Measurements from ENCODE around the gene FAT1.
A peak's percentile ranks its signal among the peaks of the same experiment; 100 is the strongest.

The FAT1 gene

GRCh38 chr4:186725469-186726425 is 2.1 kb upstream of the FAT1 start:
- no peaks in the 10 kb centered on the region for H3K36me3 ChIP-seq (ENCODE audit: control insufficient read depth in 5 of 5, insufficient read depth in 5 of 5, low read length in 5 of 5)
- peak overlapping the region; percentile 76 to 96 (median 88) for H3K4me3 ChIP-seq (ENCODE audit: low read depth in 1 of 5, low read length in 5 of 5)
- H3K4me1 ChIP-seq (ENCODE audit: control insufficient read depth in 5 of 5, insufficient read depth in 5 of 5, low read length in 5 of 5): peaks cover 2 to 56% (median 50%) of the 10 kb centered on the region in 5 donors
- H3K9ac ChIP-seq (ENCODE audit: low read length in 5 of 5): peak overlapping the region; percentile 64 to 86 (median 77)
- H3K27ac ChIP-seq (ENCODE audit: low read depth, low read length): peak overlapping the region; percentile 93
- H3K9me3 ChIP-seq (ENCODE audit: control insufficient read depth in 5 of 5, low read length in 5 of 5): no peaks in the 10 kb centered on the region
- H3K27me3 ChIP-seq (ENCODE audit: control insufficient read depth in 5 of 5, insufficient read depth in 4 of 5, low read length in 5 of 5): peaks cover 0 to 12% (median 3%) of the 10 kb centered on the region in 5 donors

- H3K27ac ChIP-seq (ENCODE audit: low read depth, low read length): peak overlapping the region; percentile 93
- peaks cover 0 to 7% (median 4%) of the 10 kb centered on the region in 5 donors for H3K9me3 ChIP-seq (ENCODE audit: control insufficient read depth in 5 of 5, low read length in 5 of 5)
- peaks cover 2 to 53% (median 50%) of the 10 kb centered on the region in 5 donors for H3K4me1 ChIP-seq (ENCODE audit: control insufficient read depth in 5 of 5, insufficient read depth in 5 of 5, low read length in 5 of 5)
- H3K36me3 ChIP-seq (ENCODE audit: control insufficient read depth in 5 of 5, insufficient read depth in 5 of 5, low read length in 5 of 5): no peaks in the 10 kb centered on the region
- H3K27me3 ChIP-seq (ENCODE audit: control insufficient read depth in 5 of 5, insufficient read depth in 4 of 5, low read length in 5 of 5): peaks cover 0 to 12% (median 3%) of the 10 kb centered on the region in 5 donors
- peak overlapping the region; percentile 76 to 96 (median 87) for H3K4me3 ChIP-seq (ENCODE audit: low read depth in 1 of 5, low read length in 5 of 5)
- H3K9ac ChIP-seq (ENCODE audit: low read length in 5 of 5): peak overlapping the region; percentile 28 to 86 (median 79)
These were observed 1.3 kb upstream of the FAT1 start for GRCh38 chr4:186724864-186725468.

GRCh38 chr4:186724058-186724863 is 605 bp upstream of the FAT1 start:
- Histone ChIP-seq H3K36me3 (ENCODE audit: control insufficient read depth in 5 of 5, insufficient read depth in 5 of 5, low read length in 5 of 5) (no peaks in the 10 kb centered on the region), H3K4me1 (ENCODE audit: control insufficient read depth in 5 of 5, insufficient read depth in 5 of 5, low read length in 5 of 5) (peaks cover 2 to 50% (median 46%) of the 10 kb centered on the region in 5 donors), H3K4me3 (ENCODE audit: low read depth in 1 of 5, low read length in 5 of 5) (peak overlapping the region; percentile 76 to 96 (median 87)), H3K27me3 (ENCODE audit: control insufficient read depth in 5 of 5, insufficient read depth in 4 of 5, low read length in 5 of 5) (peaks cover 0 to 12% (median 3%) of the 10 kb centered on the region in 5 donors), H3K9me3 (ENCODE audit: control insufficient read depth in 5 of 5, low read length in 5 of 5) (peaks cover 0 to 15% (median 9%) of the 10 kb centered on the region in 5 donors), H3K9ac (ENCODE audit: low read length in 5 of 5) (peak overlapping the region; percentile 52 to 86 (median 82)), H3K27ac (ENCODE audit: low read depth, low read length) (peak overlapping the region; percentile 93)

GRCh38 chr4:186722796-186723291 is 812 bp downstream of the FAT1 start:
- Histone ChIP-seq H3K27me3 (ENCODE audit: control insufficient read depth in 5 of 5, insufficient read depth in 4 of 5, low read length in 5 of 5) (peaks cover 0 to 9% (median 2%) of the 10 kb centered on the region in 5 donors), H3K9ac (ENCODE audit: low read length in 5 of 5) (peak overlapping the region in 4 of 5 donors; percentile 37 to 86 (median 76)), H3K4me1 (ENCODE audit: control insufficient read depth in 5 of 5, insufficient read depth in 5 of 5, low read length in 5 of 5) (peaks cover 2 to 45% (median 38%) of the 10 kb centered on the region in 5 donors), H3K27ac (ENCODE audit: low read depth, low read length) (peak overlapping the region; percentile 93), H3K9me3 (ENCODE audit: control insufficient read depth in 5 of 5, low read length in 5 of 5) (peaks cover 0 to 21% (median 17%) of the 10 kb centered on the region in 5 donors), H3K4me3 (ENCODE audit: low read depth in 1 of 5, low read length in 5 of 5) (peak overlapping the region; percentile 61 to 96 (median 80)), H3K36me3 (ENCODE audit: control insufficient read depth in 5 of 5, insufficient read depth in 5 of 5, low read length in 5 of 5) (no peaks in the 10 kb centered on the region)

GRCh38 chr4:186719925-186720694 is 3.5 kb downstream of the FAT1 start:
- no peak overlapping the region for H3K9ac ChIP-seq (ENCODE audit: low read length in 5 of 5)
- no peak overlapping the region for H3K4me3 ChIP-seq (ENCODE audit: low read depth in 1 of 5, low read length in 5 of 5)
- H3K36me3 ChIP-seq (ENCODE audit: control insufficient read depth in 5 of 5, insufficient read depth in 5 of 5, low read length in 5 of 5): no peaks in the 10 kb centered on the region
- H3K9me3 ChIP-seq (ENCODE audit: control insufficient read depth in 5 of 5, low read length in 5 of 5): peaks cover 0 to 21% (median 17%) of the 10 kb centered on the region in 5 donors
- peaks cover 0 to 3% (median 0%) of the 10 kb centered on the region in 5 donors for H3K27me3 ChIP-seq (ENCODE audit: control insufficient read depth in 5 of 5, insufficient read depth in 4 of 5, low read length in 5 of 5)
- H3K4me1 ChIP-seq (ENCODE audit: control insufficient read depth in 5 of 5, insufficient read depth in 5 of 5, low read length in 5 of 5): peaks cover 2 to 23% (median 19%) of the 10 kb centered on the region in 5 donors
- no peak overlapping the region for H3K27ac ChIP-seq (ENCODE audit: low read depth, low read length)

- Histone ChIP-seq H3K9me3 (ENCODE audit: control insufficient read depth in 5 of 5, low read length in 5 of 5) (peaks cover 0 to 21% (median 17%) of the 10 kb centered on the region in 5 donors), H3K27me3 (ENCODE audit: control insufficient read depth in 5 of 5, insufficient read depth in 4 of 5, low read length in 5 of 5) (no peaks in the 10 kb centered on the region), H3K27ac (ENCODE audit: low read depth, low read length) (no peak overlapping the region), H3K36me3 (ENCODE audit: control insufficient read depth in 5 of 5, insufficient read depth in 5 of 5, low read length in 5 of 5) (no peaks in the 10 kb centered on the region), H3K4me3 (ENCODE audit: low read depth in 1 of 5, low read length in 5 of 5) (no peak overlapping the region), H3K9ac (ENCODE audit: low read length in 5 of 5) (no peak overlapping the region), H3K4me1 (ENCODE audit: control insufficient read depth in 5 of 5, insufficient read depth in 5 of 5, low read length in 5 of 5) (peaks cover 0 to 6% (median 3%) of the 10 kb centered on the region in 5 donors)
These were observed 6.1 kb downstream of the FAT1 start for GRCh38 chr4:186717556-186717955.

- no peaks in the 10 kb centered on the region for H3K27me3 ChIP-seq (ENCODE audit: control insufficient read depth in 5 of 5, insufficient read depth in 4 of 5, low read length in 5 of 5)
- no peaks in the 10 kb centered on the region for H3K36me3 ChIP-seq (ENCODE audit: control insufficient read depth in 5 of 5, insufficient read depth in 5 of 5, low read length in 5 of 5)
- H3K9me3 ChIP-seq (ENCODE audit: control insufficient read depth in 5 of 5, low read length in 5 of 5): peaks cover 0 to 15% (median 13%) of the 10 kb centered on the region in 5 donors
- no peak overlapping the region for H3K9ac ChIP-seq (ENCODE audit: low read length in 5 of 5)
- no peak overlapping the region for H3K27ac ChIP-seq (ENCODE audit: low read depth, low read length)
- H3K4me3 ChIP-seq (ENCODE audit: low read depth in 1 of 5, low read length in 5 of 5): no peak overlapping the region
- H3K4me1 ChIP-seq (ENCODE audit: control insufficient read depth in 5 of 5, insufficient read depth in 5 of 5, low read length in 5 of 5): no peaks in the 10 kb centered on the region
These were observed 8.6 kb downstream of the FAT1 start for GRCh38 chr4:186715077-186715476.

- Histone ChIP-seq H3K36me3 (ENCODE audit: control insufficient read depth in 5 of 5, insufficient read depth in 5 of 5, low read length in 5 of 5) (peaks cover 0 to 5% (median 1%) of the 10 kb centered on the region in 5 donors), H3K9ac (ENCODE audit: low read length in 5 of 5) (no peak overlapping the region), H3K4me3 (ENCODE audit: low read depth in 1 of 5, low read length in 5 of 5) (no peak overlapping the region), H3K4me1 (ENCODE audit: control insufficient read depth in 5 of 5, insufficient read depth in 5 of 5, low read length in 5 of 5) (peaks cover 0 to 3% (median 0%) of the 10 kb centered on the region in 5 donors), H3K27me3 (ENCODE audit: control insufficient read depth in 5 of 5, insufficient read depth in 4 of 5, low read length in 5 of 5) (no peaks in the 10 kb centered on the region), H3K27ac (ENCODE audit: low read depth, low read length) (no peak overlapping the region), H3K9me3 (ENCODE audit: control insufficient read depth in 5 of 5, low read length in 5 of 5) (peaks cover 0 to 6% (median 5%) of the 10 kb centered on the region in 5 donors)
These were observed 9.5 kb downstream of the FAT1 start for GRCh38 chr4:186714006-186714675.
